SK-N-SH treated with all-trans-retinoic acid at 6 μM for 48 hours (cell line): ENCODE measurements around the gene CST9.

ENCODE experiments used
- ARNTL ChIP-seq: fragments of 450-650 bp; formaldehyde crosslinking; IDR thresholded peaks from 2 replicates; pipeline ENCODE4 v1.5.0; 2020; ENCODE audit warnings: low read depth, mild to moderate bottlenecking, moderate library complexity, borderline replicate concordance
- CSDC2 ChIP-seq: fragments of 250-450 bp; sonication (Bioruptor Pico); IDR thresholded peaks from 2 replicates; pipeline ENCODE4 v1.5.0; 2020; ENCODE audit warnings: mild to moderate bottlenecking, moderate library complexity
- GLIS3 ChIP-seq: fragments of 250-450 bp; sonication (Bioruptor Pico); IDR thresholded peaks from 2 replicates; pipeline ENCODE4 v1.5.0; 2020; ENCODE audit warnings: mild to moderate bottlenecking, moderate library complexity
- RARB ChIP-seq: fragments of 250-450 bp; sonication (Bioruptor Pico); IDR thresholded peaks from 2 replicates; pipeline ENCODE4 v1.8.0; 2021; ENCODE audit warnings: mild to moderate bottlenecking, moderate library complexity
- SNAI2 ChIP-seq: fragments of 250-450 bp; sonication (Bioruptor Pico); IDR thresholded peaks from 2 replicates; pipeline ENCODE4 v1.5.0; 2020; ENCODE audit warnings: mild to moderate bottlenecking, moderate library complexity
- TCF4 ChIP-seq: fragments of 250-450 bp; sonication (Bioruptor Pico); IDR thresholded peaks from 2 replicates; pipeline ENCODE4 v1.8.0; 2021; ENCODE audit warnings: mild to moderate bottlenecking, moderate library complexity, borderline replicate concordance
- TOX ChIP-seq: fragments of 250-450 bp; sonication (Bioruptor Pico); IDR thresholded peaks from 2 replicates; pipeline ENCODE4 v1.8.0; 2021; ENCODE audit warnings: mild to moderate bottlenecking, moderate library complexity, borderline replicate concordance
- ZC3H10 ChIP-seq: fragments of 250-450 bp; sonication (Bioruptor Pico); IDR thresholded peaks from 2 replicates; pipeline ENCODE4 v1.5.1; 2021; ENCODE audit warnings: mild to moderate bottlenecking, moderate library complexity
- ZFP3 ChIP-seq: fragments of 250-450 bp; sonication (Bioruptor Pico); IDR thresholded peaks from 2 replicates; pipeline ENCODE4 v1.5.0; 2020; ENCODE audit warnings: mild to moderate bottlenecking, moderate library complexity
- ZFP30 ChIP-seq: fragments of 450-650 bp; formaldehyde crosslinking; IDR thresholded peaks from 2 replicates; pipeline ENCODE4 v1.5.0; 2022; ENCODE audit warnings: mild to moderate bottlenecking, moderate library complexity
- TF ChIP-seq, protein P1 (sequence below): fragments of 250-450 bp; sonication (Bioruptor Pico); IDR thresholded peaks from 2 replicates; pipeline ENCODE4 v1.8.0; 2020; ENCODE audit warnings: mild to moderate bottlenecking, moderate library complexity, borderline replicate concordance
- TF ChIP-seq, protein P2 (sequence below): fragments of 250-450 bp; sonication (Bioruptor Pico); IDR thresholded peaks from 2 replicates; pipeline ENCODE4 v1.5.1; 2020; ENCODE audit warnings: low read depth, mild to moderate bottlenecking, moderate library complexity
- TF ChIP-seq, protein P3 (sequence below): fragments of 250-450 bp; sonication (Bioruptor Pico); IDR thresholded peaks from 2 replicates; pipeline ENCODE4 v1.5.1; 2021; ENCODE audit warnings: mild to moderate bottlenecking, moderate library complexity
- TF ChIP-seq, protein P4 (sequence below): fragments of 250-450 bp; sonication (Bioruptor Pico); IDR thresholded peaks from 2 replicates; pipeline ENCODE4 v1.8.0; 2021; ENCODE audit warnings: low read depth, mild to moderate bottlenecking, moderate library complexity, borderline replicate concordance

DNA sequence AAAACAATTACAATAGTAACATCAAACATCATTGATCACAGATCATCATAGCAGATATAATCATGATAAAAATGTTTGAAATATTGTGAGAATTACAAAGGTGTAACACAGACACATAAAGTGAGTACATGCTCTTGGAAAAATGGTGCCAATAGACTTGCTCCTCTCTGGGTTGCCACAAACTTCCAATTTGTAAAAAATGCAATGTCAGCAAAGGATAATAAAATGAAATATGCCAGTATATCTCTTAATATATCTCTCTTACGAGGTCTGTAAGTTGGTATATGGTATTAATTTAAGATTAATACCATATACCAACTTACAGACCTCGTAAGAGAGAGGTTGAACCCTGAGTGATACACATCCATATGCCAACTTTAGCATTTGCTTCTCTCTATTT lies 45.4 kb upstream of the CST9 start:
- TF ChIP-seq, protein P1, sequence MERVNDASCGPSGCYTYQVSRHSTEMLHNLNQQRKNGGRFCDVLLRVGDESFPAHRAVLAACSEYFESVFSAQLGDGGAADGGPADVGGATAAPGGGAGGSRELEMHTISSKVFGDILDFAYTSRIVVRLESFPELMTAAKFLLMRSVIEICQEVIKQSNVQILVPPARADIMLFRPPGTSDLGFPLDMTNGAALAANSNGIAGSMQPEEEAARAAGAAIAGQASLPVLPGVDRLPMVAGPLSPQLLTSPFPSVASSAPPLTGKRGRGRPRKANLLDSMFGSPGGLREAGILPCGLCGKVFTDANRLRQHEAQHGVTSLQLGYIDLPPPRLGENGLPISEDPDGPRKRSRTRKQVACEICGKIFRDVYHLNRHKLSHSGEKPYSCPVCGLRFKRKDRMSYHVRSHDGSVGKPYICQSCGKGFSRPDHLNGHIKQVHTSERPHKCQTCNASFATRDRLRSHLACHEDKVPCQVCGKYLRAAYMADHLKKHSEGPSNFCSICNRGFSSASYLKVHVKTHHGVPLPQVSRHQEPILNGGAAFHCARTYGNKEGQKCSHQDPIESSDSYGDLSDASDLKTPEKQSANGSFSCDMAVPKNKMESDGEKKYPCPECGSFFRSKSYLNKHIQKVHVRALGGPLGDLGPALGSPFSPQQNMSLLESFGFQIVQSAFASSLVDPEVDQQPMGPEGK (CRISPR knock-in tag), result no peak
- TF ChIP-seq RARB (CRISPR knock-in tag) (no peak), ZC3H10 (CRISPR knock-in tag) (no peak), TOX (CRISPR knock-in tag) (no peak), TCF4 (no peak), ZFP30 (CRISPR knock-in tag) (no peak), ARNTL (CRISPR knock-in tag) (no peak), SNAI2 (CRISPR knock-in tag) (no peak), ZFP3 (no peak), GLIS3 (no peak), CSDC2 (no peak)
- TF ChIP-seq, protein P2, sequence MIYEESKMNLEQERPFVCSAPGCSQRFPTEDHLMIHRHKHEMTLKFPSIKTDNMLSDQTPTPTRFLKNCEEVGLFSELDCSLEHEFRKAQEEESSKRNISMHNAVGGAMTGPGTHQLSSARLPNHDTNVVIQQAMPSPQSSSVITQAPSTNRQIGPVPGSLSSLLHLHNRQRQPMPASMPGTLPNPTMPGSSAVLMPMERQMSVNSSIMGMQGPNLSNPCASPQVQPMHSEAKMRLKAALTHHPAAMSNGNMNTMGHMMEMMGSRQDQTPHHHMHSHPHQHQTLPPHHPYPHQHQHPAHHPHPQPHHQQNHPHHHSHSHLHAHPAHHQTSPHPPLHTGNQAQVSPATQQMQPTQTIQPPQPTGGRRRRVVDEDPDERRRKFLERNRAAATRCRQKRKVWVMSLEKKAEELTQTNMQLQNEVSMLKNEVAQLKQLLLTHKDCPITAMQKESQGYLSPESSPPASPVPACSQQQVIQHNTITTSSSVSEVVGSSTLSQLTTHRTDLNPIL (CRISPR knock-in tag), result no peak
- TF ChIP-seq, protein P3, sequence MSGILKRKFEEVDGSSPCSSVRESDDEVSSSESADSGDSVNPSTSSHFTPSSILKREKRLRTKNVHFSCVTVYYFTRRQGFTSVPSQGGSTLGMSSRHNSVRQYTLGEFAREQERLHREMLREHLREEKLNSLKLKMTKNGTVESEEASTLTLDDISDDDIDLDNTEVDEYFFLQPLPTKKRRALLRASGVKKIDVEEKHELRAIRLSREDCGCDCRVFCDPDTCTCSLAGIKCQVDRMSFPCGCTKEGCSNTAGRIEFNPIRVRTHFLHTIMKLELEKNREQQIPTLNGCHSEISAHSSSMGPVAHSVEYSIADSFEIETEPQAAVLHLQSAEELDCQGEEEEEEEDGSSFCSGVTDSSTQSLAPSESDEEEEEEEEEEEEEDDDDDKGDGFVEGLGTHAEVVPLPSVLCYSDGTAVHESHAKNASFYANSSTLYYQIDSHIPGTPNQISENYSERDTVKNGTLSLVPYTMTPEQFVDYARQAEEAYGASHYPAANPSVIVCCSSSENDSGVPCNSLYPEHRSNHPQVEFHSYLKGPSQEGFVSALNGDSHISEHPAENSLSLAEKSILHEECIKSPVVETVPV (CRISPR knock-in tag), result no peak
- TF ChIP-seq, protein P4, sequence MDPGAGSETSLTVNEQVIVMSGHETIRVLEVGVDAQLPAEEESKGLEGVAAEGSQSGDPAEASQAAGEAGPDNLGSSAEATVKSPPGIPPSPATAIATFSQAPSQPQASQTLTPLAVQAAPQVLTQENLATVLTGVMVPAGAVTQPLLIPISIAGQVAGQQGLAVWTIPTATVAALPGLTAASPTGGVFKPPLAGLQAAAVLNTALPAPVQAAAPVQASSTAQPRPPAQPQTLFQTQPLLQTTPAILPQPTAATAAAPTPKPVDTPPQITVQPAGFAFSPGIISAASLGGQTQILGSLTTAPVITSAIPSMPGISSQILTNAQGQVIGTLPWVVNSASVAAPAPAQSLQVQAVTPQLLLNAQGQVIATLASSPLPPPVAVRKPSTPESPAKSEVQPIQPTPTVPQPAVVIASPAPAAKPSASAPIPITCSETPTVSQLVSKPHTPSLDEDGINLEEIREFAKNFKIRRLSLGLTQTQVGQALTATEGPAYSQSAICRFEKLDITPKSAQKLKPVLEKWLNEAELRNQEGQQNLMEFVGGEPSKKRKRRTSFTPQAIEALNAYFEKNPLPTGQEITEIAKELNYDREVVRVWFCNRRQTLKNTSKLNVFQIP (CRISPR knock-in tag), result no peak
